Tongue (tissue), 2 donors: Measurements from ENCODE around the gene HTT. TPM values are rescaled to one million over a fixed set of nuclear protein-coding genes. Genes with fewer than 3 reads are reported as not detected.
A peak's percentile ranks its signal among the peaks of the same experiment; 100 is the strongest.

Source experiments
- DNase-seq: peaks from one replicate; pipeline ENCODE4 v3.0.0-alpha.2; 2015
- total RNA-seq: library from RNA; depleted of rRNA; stranded (reverse); fragments of >200 nt; gene quantifications from one replicate; pipeline ENCODE4 v1.2.3, GENCODE V29; 2014

The HTT gene
- total RNA-seq, 1 donor from 2014 or later = 69.3 TPM

DNA sequence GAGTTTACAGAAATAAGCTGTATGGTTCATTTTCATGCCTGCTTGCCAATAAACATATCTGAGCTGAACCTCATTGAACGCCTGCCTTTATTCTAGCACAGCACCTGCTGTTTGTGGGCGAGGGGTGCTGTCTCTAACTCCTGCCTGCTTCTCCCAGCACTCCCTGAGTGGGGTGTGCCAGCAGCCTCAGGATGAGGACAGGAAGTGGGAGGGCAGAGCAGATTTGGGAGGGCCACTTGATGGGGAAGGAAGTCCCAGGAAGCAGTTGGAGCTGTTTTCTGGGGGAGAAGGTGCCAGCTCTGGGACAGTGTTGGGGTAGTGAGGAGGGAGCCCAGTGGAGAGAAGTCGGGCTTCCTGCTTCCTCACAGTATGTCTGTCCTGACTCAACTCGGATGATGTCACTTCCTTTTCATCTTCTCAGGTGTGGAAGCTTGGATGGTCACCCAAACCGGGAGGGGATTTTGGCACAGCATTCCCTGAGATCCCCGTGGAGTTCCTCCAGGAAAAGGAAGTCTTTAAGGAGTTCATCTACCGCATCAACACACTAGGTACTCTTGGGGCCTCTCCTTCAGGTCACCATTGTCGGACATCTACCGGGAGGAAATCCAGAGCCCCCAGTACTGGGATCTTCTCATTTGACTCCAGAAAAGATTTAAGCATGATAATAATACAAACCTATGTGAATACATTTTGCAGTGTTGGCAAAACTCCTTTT is 145.4 kb downstream of the HTT start:
- no peak for DNase-seq

DNA sequence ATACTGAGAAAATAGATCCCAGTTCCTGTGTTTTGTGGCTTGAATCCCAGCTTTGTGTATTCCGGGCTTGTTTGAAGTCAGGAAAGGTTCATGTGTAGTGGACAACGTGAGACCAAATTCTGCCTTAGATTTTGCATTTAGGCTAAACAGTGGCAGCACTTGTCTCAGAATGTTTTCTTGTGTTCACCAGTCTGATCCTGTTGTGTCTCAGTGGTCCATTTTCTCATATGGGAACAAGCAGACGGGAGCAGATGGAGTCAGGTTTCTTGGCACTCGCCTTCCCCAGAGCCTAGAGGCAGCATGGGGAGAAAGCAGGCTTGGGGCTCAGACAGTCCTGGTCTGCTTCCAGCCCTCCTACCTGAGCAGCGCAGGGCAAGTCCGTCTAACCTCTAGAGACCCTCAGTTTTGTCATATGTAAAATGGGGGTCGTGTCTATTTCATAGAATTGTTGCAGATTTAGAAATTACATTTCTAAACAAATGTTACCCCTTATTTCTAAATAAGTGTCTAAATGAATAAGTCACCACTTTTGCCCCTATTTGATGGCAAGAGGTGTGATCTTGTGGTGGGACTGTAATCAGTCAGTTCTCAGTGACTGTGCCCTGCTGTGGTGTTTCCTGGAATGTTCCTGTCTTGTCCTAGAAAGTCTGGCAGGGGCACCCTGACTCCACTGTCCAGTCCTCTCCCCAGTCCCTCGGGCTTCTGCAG is 146.1 kb downstream of the HTT start:
- DNase-seq = peak; percentile 73

DNA sequence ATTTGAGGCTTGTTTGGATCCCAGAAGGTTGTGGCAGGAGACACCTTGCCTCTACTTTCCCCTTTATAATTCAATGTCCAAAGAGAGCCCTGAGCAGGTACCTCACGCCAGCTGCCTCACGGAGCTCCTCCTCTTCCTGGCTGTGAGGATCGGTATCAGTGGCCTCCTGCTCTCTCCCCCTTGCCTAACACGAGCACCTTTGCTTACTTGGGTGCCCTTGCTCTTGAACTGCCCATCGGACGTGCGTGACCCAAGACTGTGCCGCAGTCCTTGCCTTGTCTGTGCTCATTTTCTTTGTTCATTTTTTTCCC is 146.7 kb downstream of the HTT start:
- DNase-seq = no peak

- no peak for DNase-seq
Observed at GRCh38 chr4:3221996-3222395, 147.5 kb downstream of the HTT start.

DNA sequence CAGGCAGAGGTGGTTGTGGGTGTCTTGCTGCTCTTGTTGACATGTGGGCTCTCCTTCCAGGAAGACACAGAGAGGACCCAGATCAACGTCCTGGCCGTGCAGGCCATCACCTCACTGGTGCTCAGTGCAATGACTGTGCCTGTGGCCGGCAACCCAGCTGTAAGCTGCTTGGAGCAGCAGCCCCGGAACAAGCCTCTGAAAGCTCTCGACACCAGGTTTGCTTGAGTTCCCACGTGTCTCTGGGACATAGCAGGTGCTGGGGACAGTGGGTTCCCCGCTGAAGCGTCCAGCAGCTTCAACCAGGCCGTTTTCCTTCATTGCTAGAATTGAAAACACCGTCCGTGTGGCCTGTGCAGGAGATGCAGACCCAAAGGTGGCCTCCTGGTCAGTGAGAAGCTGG is 148.9 kb downstream of the HTT start:
- DNase-seq = no peak

DNA sequence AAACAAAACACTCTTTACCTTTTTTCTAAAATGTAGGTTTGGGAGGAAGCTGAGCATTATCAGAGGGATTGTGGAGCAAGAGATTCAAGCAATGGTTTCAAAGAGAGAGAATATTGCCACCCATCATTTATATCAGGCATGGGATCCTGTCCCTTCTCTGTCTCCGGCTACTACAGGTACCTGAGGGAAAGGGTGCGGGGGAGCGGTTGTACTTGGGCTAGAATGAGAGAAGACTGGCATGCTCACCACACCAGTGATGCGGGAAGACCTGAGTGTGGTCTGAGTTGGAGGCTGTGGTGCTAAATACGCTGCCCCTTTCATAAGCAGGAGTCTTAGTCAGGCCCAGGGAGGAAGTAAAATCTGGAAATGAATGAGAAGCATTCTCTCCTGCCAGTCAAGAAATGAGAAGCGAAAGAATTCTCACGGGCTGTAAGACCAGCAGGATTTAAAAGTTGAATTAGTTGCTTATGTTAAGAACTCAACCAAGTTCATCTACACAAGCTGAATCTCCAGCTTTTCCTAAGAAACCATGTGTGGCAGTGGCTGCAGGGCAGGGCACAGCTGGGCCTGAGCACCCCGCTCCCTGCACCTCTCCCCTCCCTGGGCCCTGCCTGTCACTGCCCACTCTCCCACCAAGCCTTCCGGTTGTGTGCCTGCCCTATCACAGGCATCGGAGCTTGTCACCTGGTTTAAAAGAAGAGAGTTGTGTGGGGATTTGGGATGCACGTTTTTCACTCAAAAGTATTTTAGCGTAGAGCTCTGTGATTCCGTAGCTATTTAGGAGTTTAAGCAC is 149.7 kb downstream of the HTT start:
- DNase-seq = no peak

DNA sequence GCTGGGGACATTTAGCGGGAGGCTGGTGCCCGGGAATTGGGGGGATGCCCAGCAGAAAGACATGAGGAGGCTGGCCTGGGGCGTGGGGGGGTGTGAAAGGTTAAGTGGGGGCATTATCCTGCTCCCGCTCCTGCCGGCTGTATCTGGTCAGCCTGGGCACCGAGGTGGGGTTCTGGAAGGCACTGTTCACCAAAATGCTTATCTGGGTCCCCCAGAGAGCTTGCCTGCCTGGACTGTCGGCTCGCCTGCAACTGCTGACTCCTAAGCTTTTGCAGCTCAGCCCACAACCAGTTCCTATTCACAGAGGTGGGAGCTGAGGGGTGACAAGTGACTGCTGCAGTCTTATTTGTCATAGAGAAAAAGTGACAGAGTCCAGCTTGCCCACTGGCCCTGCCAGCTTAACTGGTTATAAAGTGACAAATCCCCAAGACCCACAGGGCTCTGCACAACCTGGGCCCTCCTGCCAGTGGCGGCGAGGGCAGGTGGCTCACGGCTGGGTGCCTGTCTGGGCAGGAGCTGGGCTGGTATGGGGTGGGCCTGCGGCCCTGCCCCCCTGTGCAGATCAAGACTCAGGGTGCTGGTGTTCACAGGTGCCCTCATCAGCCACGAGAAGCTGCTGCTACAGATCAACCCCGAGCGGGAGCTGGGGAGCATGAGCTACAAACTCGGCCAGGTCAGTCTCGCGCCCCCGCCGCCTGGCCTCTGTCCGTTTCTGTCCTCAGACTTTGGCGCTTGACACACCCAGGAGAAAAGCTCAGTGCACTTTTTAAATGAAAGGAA is 150.8 kb downstream of the HTT start:
- DNase-seq = no peak

GRCh38 chr4:3225936-3226335 is 151.5 kb downstream of the HTT start:
- no peak for DNase-seq

DNA sequence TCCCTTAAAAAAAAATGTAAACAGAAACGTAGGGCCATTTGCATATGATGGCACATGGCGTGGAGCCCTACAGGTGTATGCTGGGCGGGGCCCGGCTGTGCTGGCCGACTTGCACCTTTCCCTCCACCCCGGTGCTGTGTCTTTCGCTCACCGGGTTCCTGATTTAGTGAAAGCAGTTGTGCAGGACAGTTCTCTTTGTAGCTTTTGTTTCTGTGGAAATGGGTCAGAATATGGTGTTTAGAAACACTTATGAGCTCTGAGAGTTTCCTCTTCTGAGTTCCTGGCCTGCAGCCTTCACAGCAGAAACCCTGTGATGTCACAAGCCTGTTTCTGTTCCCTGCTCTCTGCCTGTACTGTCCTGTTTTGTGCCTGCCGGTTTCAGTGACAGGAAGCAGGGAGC is 152.0 kb downstream of the HTT start:
- no peak for DNase-seq

- DNase-seq = no peak
Observed at GRCh38 chr4:3226944-3227343, 152.5 kb downstream of the HTT start.

- no peak for DNase-seq
Observed at GRCh38 chr4:3227878-3228675, 153.6 kb downstream of the HTT start.

- DNase-seq = no peak
Observed at GRCh38 chr4:3228881-3229280, 154.4 kb downstream of the HTT start.

GRCh38 chr4:3229328-3229727 is 154.8 kb downstream of the HTT start:
- no peak for DNase-seq

- DNase-seq = no peak
Observed at GRCh38 chr4:3229964-3230363, 155.5 kb downstream of the HTT start.

DNA sequence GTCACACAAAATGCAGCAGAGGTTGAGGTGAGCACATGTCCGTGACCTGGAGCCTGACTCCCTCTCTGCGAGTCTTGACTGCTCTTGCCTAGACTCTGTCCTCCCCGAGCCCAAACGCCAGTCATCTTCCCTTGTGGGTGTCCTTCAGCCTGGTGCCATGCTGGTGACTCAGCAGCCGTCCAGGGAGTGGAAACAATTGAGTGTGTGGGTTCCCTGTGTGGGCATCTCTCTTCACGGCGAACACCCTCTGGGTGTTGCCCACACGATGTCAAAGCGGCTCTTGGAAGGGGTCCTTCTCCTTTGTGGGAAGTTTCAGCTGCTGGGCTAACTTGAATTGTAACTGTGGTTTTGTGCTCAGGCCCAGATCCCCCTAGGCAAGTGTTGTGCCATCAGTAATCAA is 157.0 kb downstream of the HTT start:
- no peak for DNase-seq

GRCh38 chr4:3232001-3232400 is 157.5 kb downstream of the HTT start:
- no peak for DNase-seq

- DNase-seq = no peak
Observed at GRCh38 chr4:3232871-3233271, 158.4 kb downstream of the HTT start.

GRCh38 chr4:3233391-3234071 is 159.1 kb downstream of the HTT start:
- no peak for DNase-seq

- DNase-seq = no peak
Observed at GRCh38 chr4:3234171-3235029, 159.9 kb downstream of the HTT start.

GRCh38 chr4:3235030-3235345 is 160.5 kb downstream of the HTT start:
- no peak for DNase-seq
